WTC11 (cell line): ENCODE measurements around the gene RNF150. TPM values are rescaled to one million over a fixed set of nuclear protein-coding genes. Genes with fewer than 3 reads are reported as not detected.

ENCODE experiments used
- ATAC-seq: fragments of 200-7000 bp; cut with Tn5 transposase; 2 replicates; pipeline ENCODE4 v1.10.0; 2021; ENCODE audit warnings: mild to moderate bottlenecking, moderate library complexity
- CTCF ChIA-PET: fragments of 300-600 bp; sonication (Branson Sonifier 250); formaldehyde crosslinking; loops from one replicate; lab custom pipeline; 2021; ENCODE audit warnings: antibody characterized with exemption; lab: Charles Lee
- POLR2A ChIA-PET: fragments of 350-600 bp; sonication (Branson Sonifier 250); formaldehyde crosslinking; loops from one replicate; lab custom pipeline; 2021; ENCODE audit warnings: antibody characterized with exemption; lab: Charles Lee
- DNase-seq: peaks from one replicate; pipeline ENCODE4 v3.0.0; 2021; ENCODE audit warnings: low spot score
- H3K27ac Mint-ChIP-seq: 2 replicates; pipeline ENCODE4 v1.8.0; 2021; ENCODE audit warnings: mixed read lengths
- H3K27me3 Mint-ChIP-seq: 2 replicates; pipeline ENCODE4 v1.8.0; 2021; ENCODE audit warnings: low read depth, mild to moderate bottlenecking, moderate library complexity, mixed read lengths
- H3K36me3 Mint-ChIP-seq: 2 replicates; pipeline ENCODE4 v1.8.0; 2021; ENCODE audit warnings: mixed read lengths
- H3K4me1 Mint-ChIP-seq: 2 replicates; pipeline ENCODE4 v1.8.0; 2022; ENCODE audit warnings: mixed read lengths
- H3K4me3 Mint-ChIP-seq: 2 replicates; pipeline ENCODE4 v1.8.0; 2021; ENCODE audit warnings: mild to moderate bottlenecking, moderate library complexity, mixed read lengths
- H3K9me3 Mint-ChIP-seq: 2 replicates; pipeline ENCODE4 v1.8.0; 2021; ENCODE audit warnings: mixed read lengths
- ATF1 ChIP-seq: sonication (generic); formaldehyde crosslinking; IDR thresholded peaks from 2 replicates; pipeline ENCODE4 v1.8.1; 2023; ENCODE audit warnings: mild to moderate bottlenecking, moderate library complexity, missing genetic modification reagents
- CBFB ChIP-seq: sonication (generic); formaldehyde crosslinking; IDR thresholded peaks from 2 replicates; pipeline ENCODE4 v1.8.1; 2022; ENCODE audit warnings: mild to moderate bottlenecking, low read depth, missing genetic modification reagents
- ETV6 ChIP-seq: sonication (generic); formaldehyde crosslinking; IDR thresholded peaks from 2 replicates; pipeline ENCODE4 v1.8.1; 2022; ENCODE audit warnings: mild to moderate bottlenecking, missing genetic modification reagents
- FOXK1 ChIP-seq: sonication (generic); formaldehyde crosslinking; IDR thresholded peaks from 2 replicates; pipeline ENCODE4 v1.8.0; 2022; ENCODE audit warnings: mild to moderate bottlenecking, moderate library complexity, missing genetic modification reagents
- GABPB1 ChIP-seq: sonication (generic); formaldehyde crosslinking; IDR thresholded peaks from 2 replicates; pipeline ENCODE4 v1.8.1; 2023; ENCODE audit warnings: mild to moderate bottlenecking, missing genetic modification reagents
- HMGA2 ChIP-seq: fragments of 250-450 bp; sonication (Bioruptor Pico); IDR thresholded peaks from 2 replicates; pipeline ENCODE4 v1.4.0; 2021; ENCODE audit warnings: mild to moderate bottlenecking, moderate library complexity
- JUN ChIP-seq: sonication (generic); formaldehyde crosslinking; IDR thresholded peaks from 2 replicates; pipeline ENCODE4 v1.8.0; 2023; ENCODE audit warnings: mild to moderate bottlenecking, missing genetic modification reagents
- MYBL2 ChIP-seq: sonication (generic); formaldehyde crosslinking; IDR thresholded peaks from 2 replicates; pipeline ENCODE4 v1.8.1; 2023; ENCODE audit warnings: mild to moderate bottlenecking, moderate library complexity, missing genetic modification reagents
- NR1H2 ChIP-seq: sonication (generic); formaldehyde crosslinking; IDR thresholded peaks from 2 replicates; pipeline ENCODE4 v1.9.0; 2021; ENCODE audit warnings: mild to moderate bottlenecking, moderate library complexity, missing genetic modification reagents
- NR3C1 ChIP-seq: sonication (generic); formaldehyde crosslinking; conservative IDR thresholded peaks from 2 replicates; pipeline ENCODE4 v1.8.1; 2023; ENCODE audit warnings: low read depth, mild to moderate bottlenecking, missing genetic modification reagents
- RORB ChIP-seq: fragments of 250-450 bp; sonication (Bioruptor Pico); IDR thresholded peaks from 2 replicates; pipeline ENCODE4 v1.9.0; 2021; ENCODE audit warnings: mild to moderate bottlenecking
- SP1 ChIP-seq: sonication (generic); formaldehyde crosslinking; conservative IDR thresholded peaks from 2 replicates; pipeline ENCODE4 v1.8.1; 2022; ENCODE audit warnings: missing genetic modification reagents
- ZNF263 ChIP-seq: sonication (generic); formaldehyde crosslinking; IDR thresholded peaks from 2 replicates; pipeline ENCODE4 v1.8.1; 2022; ENCODE audit warnings: low read depth, mild to moderate bottlenecking, moderate library complexity, missing genetic modification reagents
- ZNF423 ChIP-seq: fragments of 250-450 bp; sonication (Bioruptor Pico); IDR thresholded peaks from 2 replicates; pipeline ENCODE4 v2.1.2; 2022; ENCODE audit warnings: mild to moderate bottlenecking, moderate library complexity
- total RNA-seq: library from RNA; stranded (reverse); gene quantifications from 3 replicates; pipeline ENCODE4 v1.2.3, GENCODE V29; 2021
- TF ChIP-seq, protein P1 (sequence below): sonication (generic); formaldehyde crosslinking; IDR thresholded peaks from 2 replicates; pipeline ENCODE4 v1.8.0; 2022; ENCODE audit warnings: mild to moderate bottlenecking, missing genetic modification reagents
- TF ChIP-seq, protein P2 (sequence below): fragments of 250-450 bp; sonication (Bioruptor Pico); IDR thresholded peaks from 2 replicates; pipeline ENCODE4 v1.9.0; 2021; ENCODE audit warnings: mild to moderate bottlenecking
- TF ChIP-seq, protein P3 (sequence below): sonication (generic); formaldehyde crosslinking; IDR thresholded peaks from 2 replicates; pipeline ENCODE4 v1.8.0; 2022; ENCODE audit warnings: missing genetic modification reagents
- TF ChIP-seq, protein P4 (sequence below): fragments of 250-450 bp; sonication (Bioruptor Pico); IDR thresholded peaks from 2 replicates; pipeline ENCODE4 v1.8.0; 2021; ENCODE audit warnings: mild to moderate bottlenecking
- TF ChIP-seq, protein P5 (sequence below): fragments of 250-450 bp; sonication (Bioruptor Pico); IDR thresholded peaks from 2 replicates; pipeline ENCODE4 v2.1.2; 2022; ENCODE audit warnings: mild to moderate bottlenecking, moderate library complexity
- TF ChIP-seq, protein P6 (sequence below): fragments of 200-600 bp; IDR thresholded peaks from 2 replicates; pipeline ENCODE4 v1.8.0; 2022; ENCODE audit warnings: antibody characterized with exemption
- TF ChIP-seq, protein P7 (sequence below): sonication (generic); formaldehyde crosslinking; conservative IDR thresholded peaks from 2 replicates; pipeline ENCODE4 v1.8.1; 2023; ENCODE audit warnings: mild to moderate bottlenecking, low read depth, missing genetic modification reagents, moderate library complexity

RNF150 gene
- total RNA-seq, 1 experiment from 2014 or later = 5.9 TPM

DNA sequence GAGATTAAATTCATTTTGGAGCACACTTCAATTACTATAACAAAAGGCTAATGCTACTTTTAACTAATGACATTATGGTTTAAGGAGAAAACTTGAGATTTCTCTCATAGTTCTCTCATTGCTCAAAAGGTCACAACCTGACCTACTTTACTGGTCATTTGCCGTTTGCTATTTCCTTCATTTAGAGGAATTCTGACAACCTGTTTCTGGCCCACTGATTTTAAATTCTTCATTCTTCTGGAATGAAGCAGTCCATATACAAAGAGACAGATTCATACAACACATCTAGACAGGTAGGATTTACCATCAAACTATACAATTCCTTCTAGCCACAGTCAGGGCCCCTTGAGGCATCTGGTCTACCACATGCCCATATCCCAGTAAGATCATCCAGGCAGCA lies 14.2 kb downstream of the RNF150 start (continued):
- TF ChIP-seq, protein P1, sequence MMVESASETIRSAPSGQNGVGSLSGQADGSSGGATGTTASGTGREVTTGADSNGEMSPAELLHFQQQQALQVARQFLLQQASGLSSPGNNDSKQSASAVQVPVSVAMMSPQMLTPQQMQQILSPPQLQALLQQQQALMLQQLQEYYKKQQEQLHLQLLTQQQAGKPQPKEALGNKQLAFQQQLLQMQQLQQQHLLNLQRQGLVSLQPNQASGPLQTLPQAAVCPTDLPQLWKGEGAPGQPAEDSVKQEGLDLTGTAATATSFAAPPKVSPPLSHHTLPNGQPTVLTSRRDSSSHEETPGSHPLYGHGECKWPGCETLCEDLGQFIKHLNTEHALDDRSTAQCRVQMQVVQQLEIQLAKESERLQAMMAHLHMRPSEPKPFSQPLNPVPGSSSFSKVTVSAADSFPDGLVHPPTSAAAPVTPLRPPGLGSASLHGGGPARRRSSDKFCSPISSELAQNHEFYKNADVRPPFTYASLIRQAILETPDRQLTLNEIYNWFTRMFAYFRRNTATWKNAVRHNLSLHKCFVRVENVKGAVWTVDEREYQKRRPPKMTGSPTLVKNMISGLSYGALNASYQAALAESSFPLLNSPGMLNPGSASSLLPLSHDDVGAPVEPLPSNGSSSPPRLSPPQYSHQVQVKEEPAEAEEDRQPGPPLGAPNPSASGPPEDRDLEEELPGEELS = no peak
- TF ChIP-seq JUN (CRISPR knock-in tag) (no peak), NR3C1 (no peak), FOXK1 (CRISPR knock-in tag) (no peak)
- TF ChIP-seq, protein P2, sequence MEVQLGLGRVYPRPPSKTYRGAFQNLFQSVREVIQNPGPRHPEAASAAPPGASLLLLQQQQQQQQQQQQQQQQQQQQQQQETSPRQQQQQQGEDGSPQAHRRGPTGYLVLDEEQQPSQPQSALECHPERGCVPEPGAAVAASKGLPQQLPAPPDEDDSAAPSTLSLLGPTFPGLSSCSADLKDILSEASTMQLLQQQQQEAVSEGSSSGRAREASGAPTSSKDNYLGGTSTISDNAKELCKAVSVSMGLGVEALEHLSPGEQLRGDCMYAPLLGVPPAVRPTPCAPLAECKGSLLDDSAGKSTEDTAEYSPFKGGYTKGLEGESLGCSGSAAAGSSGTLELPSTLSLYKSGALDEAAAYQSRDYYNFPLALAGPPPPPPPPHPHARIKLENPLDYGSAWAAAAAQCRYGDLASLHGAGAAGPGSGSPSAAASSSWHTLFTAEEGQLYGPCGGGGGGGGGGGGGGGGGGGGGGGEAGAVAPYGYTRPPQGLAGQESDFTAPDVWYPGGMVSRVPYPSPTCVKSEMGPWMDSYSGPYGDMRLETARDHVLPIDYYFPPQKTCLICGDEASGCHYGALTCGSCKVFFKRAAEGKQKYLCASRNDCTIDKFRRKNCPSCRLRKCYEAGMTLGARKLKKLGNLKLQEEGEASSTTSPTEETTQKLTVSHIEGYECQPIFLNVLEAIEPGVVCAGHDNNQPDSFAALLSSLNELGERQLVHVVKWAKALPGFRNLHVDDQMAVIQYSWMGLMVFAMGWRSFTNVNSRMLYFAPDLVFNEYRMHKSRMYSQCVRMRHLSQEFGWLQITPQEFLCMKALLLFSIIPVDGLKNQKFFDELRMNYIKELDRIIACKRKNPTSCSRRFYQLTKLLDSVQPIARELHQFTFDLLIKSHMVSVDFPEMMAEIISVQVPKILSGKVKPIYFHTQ (CRISPR knock-in tag) = no peak

DNA sequence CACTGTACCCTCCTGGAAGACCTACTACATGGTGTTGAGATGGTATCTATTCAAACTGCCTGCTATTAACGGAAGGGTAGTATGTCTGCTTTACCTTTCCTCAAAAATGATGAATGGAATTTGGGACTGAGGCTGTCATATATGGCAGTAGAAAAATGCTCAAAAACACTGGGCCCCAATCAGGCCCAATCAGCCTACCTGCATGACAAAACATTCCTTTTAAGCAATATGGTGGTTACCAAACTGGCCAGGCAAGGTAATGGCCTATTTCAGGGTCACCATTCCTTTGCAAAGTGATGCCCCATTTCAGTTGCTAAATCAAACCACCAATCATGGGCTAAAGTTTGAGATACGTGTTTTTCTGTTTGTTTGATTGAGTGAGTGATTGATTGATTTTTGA lies 14.9 kb downstream of the RNF150 start:
- no peak for DNase-seq
- ChIA-PET POLR2A (no interaction called here), CTCF (no interaction called here)
- ATAC-seq = no peak
- peaks cover 13% of the 10 kb centered on the region for H3K36me3 Mint-ChIP-seq
- H3K4me1 Mint-ChIP-seq = peaks cover 9% of the 10 kb centered on the region
- peaks cover 3% of the 10 kb centered on the region; the same call in 1 of the 2 replicates for H3K27me3 Mint-ChIP-seq
- H3K9me3 Mint-ChIP-seq = peaks cover 34% of the 10 kb centered on the region
- no peak overlapping the region for H3K4me3 Mint-ChIP-seq
- H3K27ac Mint-ChIP-seq = no peak overlapping the region
- TF ChIP-seq FOXK1 (CRISPR knock-in tag) (no peak), RORB (CRISPR knock-in tag) (no peak), ZNF423 (no peak), HMGA2 (CRISPR knock-in tag) (no peak), ETV6 (CRISPR knock-in tag) (no peak), ATF1 (CRISPR knock-in tag) (no peak), NR3C1 (no peak), GABPB1 (CRISPR knock-in tag) (no peak), MYBL2 (no peak), NR1H2 (CRISPR knock-in tag) (no peak), CBFB (CRISPR knock-in tag) (no peak), SP1 (CRISPR knock-in tag) (no peak), ZNF263 (CRISPR knock-in tag) (no peak)
- TF ChIP-seq, protein P3, sequence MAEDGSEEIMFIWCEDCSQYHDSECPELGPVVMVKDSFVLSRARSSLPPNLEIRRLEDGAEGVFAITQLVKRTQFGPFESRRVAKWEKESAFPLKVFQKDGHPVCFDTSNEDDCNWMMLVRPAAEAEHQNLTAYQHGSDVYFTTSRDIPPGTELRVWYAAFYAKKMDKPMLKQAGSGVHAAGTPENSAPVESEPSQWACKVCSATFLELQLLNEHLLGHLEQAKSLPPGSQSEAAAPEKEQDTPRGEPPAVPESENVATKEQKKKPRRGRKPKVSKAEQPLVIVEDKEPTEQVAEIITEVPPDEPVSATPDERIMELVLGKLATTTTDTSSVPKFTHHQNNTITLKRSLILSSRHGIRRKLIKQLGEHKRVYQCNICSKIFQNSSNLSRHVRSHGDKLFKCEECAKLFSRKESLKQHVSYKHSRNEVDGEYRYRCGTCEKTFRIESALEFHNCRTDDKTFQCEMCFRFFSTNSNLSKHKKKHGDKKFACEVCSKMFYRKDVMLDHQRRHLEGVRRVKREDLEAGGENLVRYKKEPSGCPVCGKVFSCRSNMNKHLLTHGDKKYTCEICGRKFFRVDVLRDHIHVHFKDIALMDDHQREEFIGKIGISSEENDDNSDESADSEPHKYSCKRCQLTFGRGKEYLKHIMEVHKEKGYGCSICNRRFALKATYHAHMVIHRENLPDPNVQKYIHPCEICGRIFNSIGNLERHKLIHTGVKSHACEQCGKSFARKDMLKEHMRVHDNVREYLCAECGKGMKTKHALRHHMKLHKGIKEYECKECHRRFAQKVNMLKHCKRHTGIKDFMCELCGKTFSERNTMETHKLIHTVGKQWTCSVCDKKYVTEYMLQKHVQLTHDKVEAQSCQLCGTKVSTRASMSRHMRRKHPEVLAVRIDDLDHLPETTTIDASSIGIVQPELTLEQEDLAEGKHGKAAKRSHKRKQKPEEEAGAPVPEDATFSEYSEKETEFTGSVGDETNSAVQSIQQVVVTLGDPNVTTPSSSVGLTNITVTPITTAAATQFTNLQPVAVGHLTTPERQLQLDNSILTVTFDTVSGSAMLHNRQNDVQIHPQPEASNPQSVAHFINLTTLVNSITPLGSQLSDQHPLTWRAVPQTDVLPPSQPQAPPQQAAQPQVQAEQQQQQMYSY (CRISPR knock-in tag) = no peak
- TF ChIP-seq, protein P4, sequence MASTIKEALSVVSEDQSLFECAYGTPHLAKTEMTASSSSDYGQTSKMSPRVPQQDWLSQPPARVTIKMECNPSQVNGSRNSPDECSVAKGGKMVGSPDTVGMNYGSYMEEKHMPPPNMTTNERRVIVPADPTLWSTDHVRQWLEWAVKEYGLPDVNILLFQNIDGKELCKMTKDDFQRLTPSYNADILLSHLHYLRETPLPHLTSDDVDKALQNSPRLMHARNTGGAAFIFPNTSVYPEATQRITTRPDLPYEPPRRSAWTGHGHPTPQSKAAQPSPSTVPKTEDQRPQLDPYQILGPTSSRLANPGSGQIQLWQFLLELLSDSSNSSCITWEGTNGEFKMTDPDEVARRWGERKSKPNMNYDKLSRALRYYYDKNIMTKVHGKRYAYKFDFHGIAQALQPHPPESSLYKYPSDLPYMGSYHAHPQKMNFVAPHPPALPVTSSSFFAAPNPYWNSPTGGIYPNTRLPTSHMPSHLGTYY = no peak
- TF ChIP-seq, protein P5, sequence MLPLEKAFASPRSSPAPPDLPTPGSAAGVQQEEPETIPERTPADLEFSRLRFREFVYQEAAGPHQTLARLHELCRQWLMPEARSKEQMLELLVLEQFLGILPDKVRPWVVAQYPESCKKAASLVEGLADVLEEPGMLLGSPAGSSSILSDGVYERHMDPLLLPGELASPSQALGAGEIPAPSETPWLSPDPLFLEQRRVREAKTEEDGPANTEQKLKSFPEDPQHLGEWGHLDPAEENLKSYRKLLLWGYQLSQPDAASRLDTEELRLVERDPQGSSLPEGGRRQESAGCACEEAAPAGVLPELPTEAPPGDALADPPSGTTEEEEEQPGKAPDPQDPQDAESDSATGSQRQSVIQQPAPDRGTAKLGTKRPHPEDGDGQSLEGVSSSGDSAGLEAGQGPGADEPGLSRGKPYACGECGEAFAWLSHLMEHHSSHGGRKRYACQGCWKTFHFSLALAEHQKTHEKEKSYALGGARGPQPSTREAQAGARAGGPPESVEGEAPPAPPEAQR (CRISPR knock-in tag) = no peak
- TF ChIP-seq, protein P6, sequence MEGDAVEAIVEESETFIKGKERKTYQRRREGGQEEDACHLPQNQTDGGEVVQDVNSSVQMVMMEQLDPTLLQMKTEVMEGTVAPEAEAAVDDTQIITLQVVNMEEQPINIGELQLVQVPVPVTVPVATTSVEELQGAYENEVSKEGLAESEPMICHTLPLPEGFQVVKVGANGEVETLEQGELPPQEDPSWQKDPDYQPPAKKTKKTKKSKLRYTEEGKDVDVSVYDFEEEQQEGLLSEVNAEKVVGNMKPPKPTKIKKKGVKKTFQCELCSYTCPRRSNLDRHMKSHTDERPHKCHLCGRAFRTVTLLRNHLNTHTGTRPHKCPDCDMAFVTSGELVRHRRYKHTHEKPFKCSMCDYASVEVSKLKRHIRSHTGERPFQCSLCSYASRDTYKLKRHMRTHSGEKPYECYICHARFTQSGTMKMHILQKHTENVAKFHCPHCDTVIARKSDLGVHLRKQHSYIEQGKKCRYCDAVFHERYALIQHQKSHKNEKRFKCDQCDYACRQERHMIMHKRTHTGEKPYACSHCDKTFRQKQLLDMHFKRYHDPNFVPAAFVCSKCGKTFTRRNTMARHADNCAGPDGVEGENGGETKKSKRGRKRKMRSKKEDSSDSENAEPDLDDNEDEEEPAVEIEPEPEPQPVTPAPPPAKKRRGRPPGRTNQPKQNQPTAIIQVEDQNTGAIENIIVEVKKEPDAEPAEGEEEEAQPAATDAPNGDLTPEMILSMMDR = no peak
- TF ChIP-seq, protein P7, sequence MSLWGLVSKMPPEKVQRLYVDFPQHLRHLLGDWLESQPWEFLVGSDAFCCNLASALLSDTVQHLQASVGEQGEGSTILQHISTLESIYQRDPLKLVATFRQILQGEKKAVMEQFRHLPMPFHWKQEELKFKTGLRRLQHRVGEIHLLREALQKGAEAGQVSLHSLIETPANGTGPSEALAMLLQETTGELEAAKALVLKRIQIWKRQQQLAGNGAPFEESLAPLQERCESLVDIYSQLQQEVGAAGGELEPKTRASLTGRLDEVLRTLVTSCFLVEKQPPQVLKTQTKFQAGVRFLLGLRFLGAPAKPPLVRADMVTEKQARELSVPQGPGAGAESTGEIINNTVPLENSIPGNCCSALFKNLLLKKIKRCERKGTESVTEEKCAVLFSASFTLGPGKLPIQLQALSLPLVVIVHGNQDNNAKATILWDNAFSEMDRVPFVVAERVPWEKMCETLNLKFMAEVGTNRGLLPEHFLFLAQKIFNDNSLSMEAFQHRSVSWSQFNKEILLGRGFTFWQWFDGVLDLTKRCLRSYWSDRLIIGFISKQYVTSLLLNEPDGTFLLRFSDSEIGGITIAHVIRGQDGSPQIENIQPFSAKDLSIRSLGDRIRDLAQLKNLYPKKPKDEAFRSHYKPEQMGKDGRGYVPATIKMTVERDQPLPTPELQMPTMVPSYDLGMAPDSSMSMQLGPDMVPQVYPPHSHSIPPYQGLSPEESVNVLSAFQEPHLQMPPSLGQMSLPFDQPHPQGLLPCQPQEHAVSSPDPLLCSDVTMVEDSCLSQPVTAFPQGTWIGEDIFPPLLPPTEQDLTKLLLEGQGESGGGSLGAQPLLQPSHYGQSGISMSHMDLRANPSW (CRISPR knock-in tag) = no peak
